Eye (tissue), 1 donor: ENCODE results near the gene TSPAN3.
A peak's percentile ranks its signal among the peaks of the same experiment; 100 is the strongest.

ENCODE experiments used
- DNase-seq: peaks from one replicate; pipeline ENCODE4 v3.0.0-alpha.2; 2015

The TSPAN3 gene

GRCh38 chr15:77048135-77048876 lies 22.6 kb downstream of the TSPAN3 start:
- no peak for DNase-seq

- no peak for DNase-seq
Observed at GRCh38 chr15:77046704-77047412, 24.1 kb downstream of the TSPAN3 start.

- DNase-seq = no peak
Observed at GRCh38 chr15:77045985-77046384, 24.9 kb downstream of the TSPAN3 start.

GRCh38 chr15:77044228-77045042 lies 26.5 kb downstream of the TSPAN3 start:
- DNase-seq = no peak

GRCh38 chr15:77042955-77043920 lies 27.7 kb downstream of the TSPAN3 start:
- DNase-seq = no peak

GRCh38 chr15:77042245-77042919 lies 28.5 kb downstream of the TSPAN3 start:
- DNase-seq = no peak

- DNase-seq = no peak
Observed at GRCh38 chr15:77040673-77041072, 30.2 kb downstream of the TSPAN3 start.

GRCh38 chr15:77039848-77040247 lies 31.1 kb downstream of the TSPAN3 start:
- DNase-seq = no peak

- no peak for DNase-seq
Observed at GRCh38 chr15:77039217-77039533, 31.7 kb downstream of the TSPAN3 start.

- DNase-seq = no peak
Observed at GRCh38 chr15:77038312-77039216, 32.3 kb downstream of the TSPAN3 start.

- no peak for DNase-seq
Observed at GRCh38 chr15:77037388-77038209, 33.3 kb downstream of the TSPAN3 start.

- DNase-seq = no peak
Observed at GRCh38 chr15:77036537-77037387, 34.1 kb downstream of the TSPAN3 start.

- DNase-seq = no peak
Observed at GRCh38 chr15:77035999-77036471, 34.9 kb downstream of the TSPAN3 start.

GRCh38 chr15:77035584-77035983 lies 35.3 kb downstream of the TSPAN3 start:
- DNase-seq = no peak

- peak; percentile 55 for DNase-seq
Observed at GRCh38 chr15:77034695-77035489, 36.0 kb downstream of the TSPAN3 start.

GRCh38 chr15:77033729-77034671 lies 36.9 kb downstream of the TSPAN3 start:
- no peak for DNase-seq

- DNase-seq = no peak
Observed at GRCh38 chr15:77033417-77033728, 37.5 kb downstream of the TSPAN3 start.
